GM20431 (cell line): ENCODE measurements around the gene TMEM179.

Experiments used
- in situ Hi-C: fragments of 300-500 bp; cut with MseI, MboI; formaldehyde crosslinking; loops from one replicate; pipeline ENCODE4 v1.15.0; 2020; ENCODE audit warnings: low sequenced_read_pairs; ENCODE audit not compliant: unreplicated experiment

TMEM179 gene

GRCh38 chr14:104600805-104601204 lies 3.8 kb downstream of the TMEM179 start:
- in situ Hi-C loops = no loop called here

GRCh38 chr14:104600141-104600643 lies 4.4 kb downstream of the TMEM179 start:
- in situ Hi-C loops = no loop called here

- in situ Hi-C loops = no loop called here
These were observed 5.1 kb downstream of the TMEM179 start for GRCh38 chr14:104599446-104599845.

- in situ Hi-C loops = no loop called here
These were observed 5.7 kb downstream of the TMEM179 start for GRCh38 chr14:104598910-104599273.

DNA sequence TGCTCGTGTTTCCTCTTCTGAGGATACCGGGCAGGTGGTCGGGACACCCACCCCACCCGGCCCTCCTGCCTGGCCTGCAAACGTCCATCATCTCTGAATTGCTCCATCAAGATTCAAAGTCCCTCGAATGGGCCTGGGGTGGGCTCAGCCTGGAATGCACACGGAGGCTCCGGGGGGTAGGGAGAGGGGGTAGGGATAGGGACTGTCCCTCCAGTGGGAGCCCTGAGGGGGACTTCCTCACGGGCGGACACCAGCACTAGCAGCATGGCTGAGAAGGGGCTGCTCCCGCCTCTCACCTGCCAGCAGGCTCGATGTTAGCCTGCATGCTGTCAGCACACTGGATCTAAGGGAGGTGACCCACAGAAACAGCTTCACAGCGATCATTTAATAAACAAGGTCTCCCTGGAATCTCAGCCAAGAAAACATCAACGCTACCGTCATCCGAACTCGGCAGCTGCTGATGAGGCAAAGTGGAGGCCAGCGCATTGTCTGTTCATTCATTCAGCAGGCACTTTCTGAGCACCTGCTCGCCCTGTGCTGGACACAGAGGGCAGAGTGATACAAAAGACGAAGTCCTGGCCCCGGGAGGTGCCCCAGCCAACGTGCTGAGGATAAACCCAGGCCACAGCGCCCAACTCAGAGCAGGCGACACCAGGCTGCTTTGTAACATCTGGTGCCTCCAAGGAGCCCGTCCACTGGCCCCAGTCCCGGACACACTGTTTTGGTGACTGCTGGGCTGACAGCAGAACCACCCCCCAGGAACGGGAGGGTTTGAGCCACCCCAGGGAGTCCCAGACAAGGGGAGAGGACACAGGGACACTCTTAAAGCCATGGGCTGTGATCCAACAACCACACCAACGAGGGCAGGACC lies 6.3 kb downstream of the TMEM179 start:
- in situ Hi-C loops = no loop called here

GRCh38 chr14:104597576-104597975 lies 7.0 kb downstream of the TMEM179 start:
- in situ Hi-C loops = no loop called here

GRCh38 chr14:104596927-104597351 lies 7.6 kb downstream of the TMEM179 start:
- in situ Hi-C loops = no loop called here

GRCh38 chr14:104596451-104596918 lies 8.1 kb downstream of the TMEM179 start:
- in situ Hi-C loops = no loop called here

- in situ Hi-C loops = no loop called here
These were observed 8.6 kb downstream of the TMEM179 start for GRCh38 chr14:104595911-104596450.

- in situ Hi-C loops = no loop called here
These were observed 9.4 kb downstream of the TMEM179 start for GRCh38 chr14:104595116-104595675.

DNA sequence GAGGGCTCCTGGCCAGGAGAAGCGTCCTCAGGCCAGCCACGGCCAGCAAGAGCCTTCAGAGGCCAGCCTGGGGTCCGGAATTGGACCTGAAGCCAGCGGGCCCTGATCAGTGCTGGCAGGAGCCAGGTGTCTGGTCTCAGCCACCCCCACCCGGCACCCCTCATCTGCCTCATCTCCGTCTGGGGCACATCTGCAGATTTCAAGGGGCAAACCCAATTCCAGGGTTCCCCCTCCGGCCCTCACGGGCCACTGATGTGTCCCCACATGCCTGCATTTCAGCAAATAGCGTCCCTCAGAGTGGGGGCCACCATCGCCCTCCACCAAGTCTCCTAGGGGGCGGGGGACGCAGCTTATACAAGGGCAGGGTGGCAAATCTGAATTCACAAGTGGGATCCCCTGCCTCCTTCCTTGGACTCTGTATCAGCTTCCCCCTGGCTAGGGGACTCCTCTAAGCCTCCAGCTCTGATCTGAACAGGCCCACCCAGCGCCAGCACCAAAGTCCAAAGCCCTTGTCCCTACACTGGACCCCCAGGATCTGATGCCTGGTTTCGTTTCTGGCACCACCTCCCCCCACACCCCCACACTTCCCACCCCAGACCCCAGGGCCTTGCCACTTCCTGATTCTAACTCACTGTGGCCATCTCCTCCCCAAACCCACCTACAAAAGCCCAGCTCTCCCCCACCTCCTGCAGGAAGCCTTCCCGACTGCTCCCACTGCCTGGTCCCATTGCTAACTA lies 10.1 kb downstream of the TMEM179 start:
- in situ Hi-C loops = no loop called here

DNA sequence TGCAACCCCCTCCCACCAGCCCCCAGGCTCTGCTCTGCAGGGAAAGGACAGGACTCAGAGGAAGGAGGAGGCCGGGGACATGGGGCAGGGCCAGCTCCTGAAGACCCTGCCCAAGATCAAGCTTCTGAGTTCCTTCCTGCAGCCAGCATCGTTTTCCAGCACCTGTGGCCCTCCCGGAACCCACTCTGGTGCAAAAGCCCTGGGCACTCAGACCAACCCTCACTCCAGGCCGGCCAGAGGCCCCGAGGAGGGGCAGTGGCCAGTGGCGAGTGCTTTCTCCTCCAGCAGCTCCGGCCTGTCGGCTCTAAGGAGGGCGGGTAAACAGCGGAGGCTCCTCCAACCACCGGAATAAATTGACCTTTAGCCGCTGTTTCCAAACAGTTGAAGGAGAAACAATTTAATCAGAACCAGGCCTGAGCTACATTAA lies 10.8 kb downstream of the TMEM179 start:
- in situ Hi-C loops = no loop called here

DNA sequence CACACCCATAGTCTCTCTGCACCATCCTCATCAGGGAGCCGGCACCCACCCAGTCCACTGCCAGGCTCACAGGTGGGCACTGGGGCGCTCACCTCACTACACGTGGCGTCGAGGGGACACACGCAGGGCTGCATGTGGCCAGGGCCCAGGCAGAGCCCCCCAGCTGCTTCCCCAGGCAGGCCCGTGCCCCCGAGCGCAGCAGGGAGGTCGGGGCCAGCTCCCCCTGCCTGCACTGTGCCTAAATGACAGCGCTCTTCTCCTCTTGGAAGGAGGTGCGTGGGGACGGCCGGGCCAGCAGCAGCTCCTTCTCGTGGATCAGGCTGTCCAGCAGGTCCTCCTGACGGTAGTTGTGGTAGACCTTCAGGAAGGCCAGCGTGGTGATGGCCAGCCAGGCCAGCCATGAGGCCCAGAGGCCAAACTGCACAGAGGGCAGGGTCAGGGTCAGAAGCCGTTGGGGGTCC lies 11.3 kb downstream of the TMEM179 start:
- in situ Hi-C loops = no loop called here

DNA sequence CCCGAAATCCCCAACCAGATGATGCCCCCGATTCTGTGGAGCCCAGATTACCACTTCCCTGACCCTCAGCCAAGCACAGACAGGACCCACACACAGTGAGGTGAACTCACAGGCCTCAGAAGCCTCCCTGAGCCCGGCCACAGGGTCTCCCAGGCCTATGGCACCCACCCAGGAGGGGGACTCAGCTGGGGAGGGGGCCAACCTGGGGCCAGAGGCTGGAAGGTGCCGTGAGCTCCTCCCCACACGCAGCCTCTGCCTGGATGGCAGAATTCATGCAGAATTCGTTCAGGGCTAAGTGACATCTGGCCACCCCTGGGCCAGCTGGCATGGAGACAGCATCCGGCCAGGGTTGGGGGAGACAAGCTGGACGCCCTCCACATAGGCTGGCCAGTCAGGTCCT lies 11.8 kb downstream of the TMEM179 start:
- in situ Hi-C loops = no loop called here

DNA sequence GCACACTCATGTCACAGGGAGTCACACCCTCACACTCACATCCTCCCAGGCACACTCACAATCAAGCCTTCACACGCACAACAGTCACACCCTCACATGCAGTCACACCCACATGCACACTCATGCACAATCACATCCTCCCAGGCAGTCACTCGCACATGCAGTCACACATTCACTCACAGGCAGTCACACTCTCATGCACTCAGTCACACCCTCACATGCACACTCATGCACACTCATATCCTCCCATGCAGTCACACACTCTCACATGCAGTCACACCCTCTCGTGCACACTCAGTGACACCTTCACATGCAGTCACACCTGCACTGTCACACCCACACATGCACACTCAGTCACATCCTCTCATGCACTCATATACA lies 12.3 kb downstream of the TMEM179 start:
- in situ Hi-C loops = no loop called here

DNA sequence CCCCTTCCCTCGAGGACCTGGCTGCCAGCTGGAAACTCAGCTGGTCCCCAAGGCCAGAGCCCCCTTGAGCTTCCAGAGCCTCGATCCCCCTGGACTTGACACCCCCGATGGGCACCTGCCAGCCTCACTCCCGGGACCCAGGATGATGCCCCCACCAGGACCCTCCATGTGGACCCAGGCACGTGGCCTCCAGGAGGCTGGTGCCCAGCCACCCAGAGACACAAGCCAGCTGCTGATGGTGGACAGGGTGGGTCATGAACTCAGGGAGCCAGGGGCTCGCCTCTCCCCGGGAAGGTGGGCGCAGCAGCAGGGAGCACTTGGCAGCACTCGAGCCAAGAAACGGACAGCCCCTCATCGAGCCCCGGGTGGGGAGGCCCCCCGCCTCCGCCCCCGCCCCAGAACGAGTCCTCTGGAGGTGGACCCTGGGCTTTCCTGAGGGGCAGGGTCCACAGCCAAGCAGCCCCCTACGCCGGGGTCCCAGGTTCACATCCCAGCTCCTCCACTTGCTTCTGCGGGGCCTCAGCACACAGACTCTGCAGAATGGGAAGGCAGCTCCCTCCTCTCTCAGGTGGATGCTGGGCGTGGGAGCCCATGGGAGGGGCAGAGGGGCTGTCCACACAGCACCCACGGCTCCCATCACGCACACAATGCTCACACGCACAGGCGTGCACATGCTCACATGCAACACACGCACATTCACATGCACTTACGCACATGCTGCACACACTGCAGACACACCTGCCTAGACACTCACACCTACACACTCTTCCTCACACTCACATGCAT lies 12.9 kb downstream of the TMEM179 start:
- in situ Hi-C loops = no loop called here

DNA sequence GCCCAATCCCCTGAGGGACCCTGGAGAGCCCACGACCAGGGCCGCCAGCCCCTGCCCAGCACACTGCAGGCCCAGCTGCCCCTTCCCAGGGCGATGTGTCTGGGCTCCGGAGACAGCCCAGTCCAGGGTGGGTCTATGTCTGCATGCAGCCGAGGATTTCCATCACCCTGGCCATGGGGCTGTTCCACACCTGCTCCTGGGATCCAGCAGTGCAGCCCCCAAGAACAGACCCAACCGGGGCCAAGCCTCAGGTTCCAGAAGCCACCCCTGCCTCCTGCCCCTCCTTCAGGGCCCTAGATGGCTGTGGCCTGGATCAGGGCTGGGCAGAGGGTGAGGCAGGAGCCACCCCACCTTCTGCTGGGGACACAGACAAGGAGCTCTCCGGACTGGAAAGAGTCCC lies 13.5 kb downstream of the TMEM179 start:
- in situ Hi-C loops = no loop called here

GRCh38 chr14:104590240-104590965 lies 14.2 kb downstream of the TMEM179 start:
- in situ Hi-C loops = no loop called here
